HL-60 (cell line): ENCODE measurements around the gene FAM227B.
"Not testable (repeated sequence)": the region's sequence is repeated elsewhere in the genome, so short reads cannot be mapped to it uniquely, and the experiment has no call there.

Experiments used
- DNase-seq, 2 experiments: peaks; one replicate each; pipeline ENCODE4 v3.0.0-alpha.2; 2010 to 2020; ENCODE audit warnings: low read depth in 1 of 2, low spot score in 1 of 2
- H3K27ac ChIP-seq: fragments of 250-450 bp; sonication (Bioruptor Pico); replicated peaks from 2 replicates; pipeline ENCODE4 v1.5.1; 2020; ENCODE audit warnings: mild to moderate bottlenecking, moderate library complexity
- H3K27me3 ChIP-seq: fragments of 250-450 bp; sonication (Bioruptor Pico); 2 replicates; pipeline ENCODE4 v1.5.1; 2021; ENCODE audit warnings: mild to moderate bottlenecking, moderate library complexity; ENCODE audit not compliant: insufficient read depth, poor library complexity, severe bottlenecking
- H3K4me3 ChIP-seq: replicated peaks from 2 replicates; pipeline ENCODE4 v1.5.1; 2011; ENCODE audit warnings: mild to moderate bottlenecking, control low read depth, low read length; ENCODE audit not compliant: insufficient read depth
- GABPA ChIP-seq: IDR thresholded peaks from 2 replicates; pipeline ENCODE4 v1.6.1; 2012; ENCODE audit warnings: low read depth
- POLR2AphosphoS5 ChIP-seq: IDR thresholded peaks from 2 replicates; pipeline ENCODE4 v1.6.1; 2012; ENCODE audit warnings: low read depth
- SPI1 ChIP-seq: IDR thresholded peaks from 2 replicates; pipeline ENCODE4 v1.6.1; 2012; ENCODE audit warnings: low read depth, mild to moderate bottlenecking, borderline replicate concordance
- TF ChIP-seq, protein P1 (sequence below): IDR thresholded peaks from 2 replicates; pipeline ENCODE4 v1.6.1; 2012; ENCODE audit warnings: low read depth; ENCODE audit not compliant: insufficient replicate concordance
- TF ChIP-seq, protein P2 (sequence below): IDR thresholded peaks from one replicate; pipeline ENCODE4 v1.5.1; 2011; ENCODE audit warnings: low read length, control low read depth, inconsistent platforms; ENCODE audit not compliant: insufficient read depth

Gene FAM227B

DNA sequence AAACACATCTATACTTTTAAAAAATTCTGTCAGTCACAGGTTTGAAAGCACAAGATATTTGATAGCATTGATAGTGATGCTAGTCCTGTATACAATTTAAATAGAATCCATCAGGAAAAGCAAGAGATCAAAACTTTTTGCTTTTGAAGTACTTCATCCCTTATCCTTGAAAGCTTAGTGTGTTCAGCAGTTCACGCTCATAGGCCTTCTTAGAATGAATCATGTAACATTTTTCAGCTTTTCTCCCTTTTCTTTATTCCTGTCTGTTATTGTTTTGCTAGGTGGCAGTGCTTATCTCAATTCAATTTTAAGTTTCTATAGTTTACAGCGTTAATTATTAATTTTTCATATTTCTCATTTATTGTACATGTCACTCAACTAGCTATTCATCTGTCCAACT, 128.5 kb downstream of the FAM227B start:
- Histone ChIP-seq H3K27ac (no peak overlapping the region), H3K27me3 (no peaks in the 10 kb centered on the region), H3K4me3 (no peak overlapping the region)
- no peak for DNase-seq
- TF ChIP-seq GABPA (no peak), POLR2AphosphoS5 (no peak), SPI1 (no peak)
- TF ChIP-seq, protein P1, sequence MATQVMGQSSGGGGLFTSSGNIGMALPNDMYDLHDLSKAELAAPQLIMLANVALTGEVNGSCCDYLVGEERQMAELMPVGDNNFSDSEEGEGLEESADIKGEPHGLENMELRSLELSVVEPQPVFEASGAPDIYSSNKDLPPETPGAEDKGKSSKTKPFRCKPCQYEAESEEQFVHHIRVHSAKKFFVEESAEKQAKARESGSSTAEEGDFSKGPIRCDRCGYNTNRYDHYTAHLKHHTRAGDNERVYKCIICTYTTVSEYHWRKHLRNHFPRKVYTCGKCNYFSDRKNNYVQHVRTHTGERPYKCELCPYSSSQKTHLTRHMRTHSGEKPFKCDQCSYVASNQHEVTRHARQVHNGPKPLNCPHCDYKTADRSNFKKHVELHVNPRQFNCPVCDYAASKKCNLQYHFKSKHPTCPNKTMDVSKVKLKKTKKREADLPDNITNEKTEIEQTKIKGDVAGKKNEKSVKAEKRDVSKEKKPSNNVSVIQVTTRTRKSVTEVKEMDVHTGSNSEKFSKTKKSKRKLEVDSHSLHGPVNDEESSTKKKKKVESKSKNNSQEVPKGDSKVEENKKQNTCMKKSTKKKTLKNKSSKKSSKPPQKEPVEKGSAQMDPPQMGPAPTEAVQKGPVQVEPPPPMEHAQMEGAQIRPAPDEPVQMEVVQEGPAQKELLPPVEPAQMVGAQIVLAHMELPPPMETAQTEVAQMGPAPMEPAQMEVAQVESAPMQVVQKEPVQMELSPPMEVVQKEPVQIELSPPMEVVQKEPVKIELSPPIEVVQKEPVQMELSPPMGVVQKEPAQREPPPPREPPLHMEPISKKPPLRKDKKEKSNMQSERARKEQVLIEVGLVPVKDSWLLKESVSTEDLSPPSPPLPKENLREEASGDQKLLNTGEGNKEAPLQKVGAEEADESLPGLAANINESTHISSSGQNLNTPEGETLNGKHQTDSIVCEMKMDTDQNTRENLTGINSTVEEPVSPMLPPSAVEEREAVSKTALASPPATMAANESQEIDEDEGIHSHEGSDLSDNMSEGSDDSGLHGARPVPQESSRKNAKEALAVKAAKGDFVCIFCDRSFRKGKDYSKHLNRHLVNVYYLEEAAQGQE = no peak
- TF ChIP-seq, protein P2, sequence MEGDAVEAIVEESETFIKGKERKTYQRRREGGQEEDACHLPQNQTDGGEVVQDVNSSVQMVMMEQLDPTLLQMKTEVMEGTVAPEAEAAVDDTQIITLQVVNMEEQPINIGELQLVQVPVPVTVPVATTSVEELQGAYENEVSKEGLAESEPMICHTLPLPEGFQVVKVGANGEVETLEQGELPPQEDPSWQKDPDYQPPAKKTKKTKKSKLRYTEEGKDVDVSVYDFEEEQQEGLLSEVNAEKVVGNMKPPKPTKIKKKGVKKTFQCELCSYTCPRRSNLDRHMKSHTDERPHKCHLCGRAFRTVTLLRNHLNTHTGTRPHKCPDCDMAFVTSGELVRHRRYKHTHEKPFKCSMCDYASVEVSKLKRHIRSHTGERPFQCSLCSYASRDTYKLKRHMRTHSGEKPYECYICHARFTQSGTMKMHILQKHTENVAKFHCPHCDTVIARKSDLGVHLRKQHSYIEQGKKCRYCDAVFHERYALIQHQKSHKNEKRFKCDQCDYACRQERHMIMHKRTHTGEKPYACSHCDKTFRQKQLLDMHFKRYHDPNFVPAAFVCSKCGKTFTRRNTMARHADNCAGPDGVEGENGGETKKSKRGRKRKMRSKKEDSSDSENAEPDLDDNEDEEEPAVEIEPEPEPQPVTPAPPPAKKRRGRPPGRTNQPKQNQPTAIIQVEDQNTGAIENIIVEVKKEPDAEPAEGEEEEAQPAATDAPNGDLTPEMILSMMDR = no peak

DNA sequence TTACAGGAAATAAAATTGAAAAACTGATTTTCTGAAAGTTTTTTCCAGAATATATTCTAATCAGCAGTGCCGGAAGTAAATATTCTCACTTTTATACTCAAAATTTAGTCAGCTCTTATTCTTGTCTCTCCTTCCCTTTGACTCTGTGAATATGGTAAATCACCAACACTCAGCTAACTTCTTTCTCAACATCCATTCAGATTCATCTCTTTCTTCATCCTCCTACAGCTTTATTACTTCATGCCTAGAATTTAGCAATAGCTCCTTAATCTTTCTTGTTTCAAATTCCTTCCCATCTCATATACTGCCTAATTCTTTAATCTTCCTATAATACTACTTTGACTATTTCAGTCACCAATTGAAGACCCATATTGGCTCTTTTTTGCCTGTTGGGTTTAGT, 129.7 kb downstream of the FAM227B start:
- TF ChIP-seq POLR2AphosphoS5 = no peak
- no peak for TF ChIP-seq GABPA
- no peak for TF ChIP-seq SPI1
- TF ChIP-seq, protein P1 = no peak
- TF ChIP-seq, protein P2 = no peak
- no peak for DNase-seq
- Histone ChIP-seq H3K4me3 (no peak overlapping the region), H3K27me3 (no peaks in the 10 kb centered on the region), H3K27ac (no peak overlapping the region)

DNA sequence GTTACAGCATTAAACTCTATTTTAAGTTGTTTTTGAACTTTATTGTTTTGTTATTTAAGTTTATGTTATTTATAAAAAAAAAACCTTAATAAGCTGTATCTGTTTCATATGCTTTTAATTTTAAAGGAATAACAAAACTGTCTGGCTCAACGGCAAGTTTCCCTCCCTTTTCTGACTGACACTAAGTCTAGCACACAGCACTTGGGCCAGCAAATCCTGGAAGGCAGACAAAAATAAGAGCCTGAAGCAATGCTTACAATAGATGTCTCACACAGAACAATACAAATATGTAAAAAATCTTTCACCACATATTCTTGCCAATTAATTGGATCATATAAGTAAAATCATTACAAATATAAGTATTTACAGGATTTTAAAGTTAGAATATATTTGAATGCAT, 135.2 kb downstream of the FAM227B start:
- H3K27ac ChIP-seq, H3K27me3 ChIP-seq, DNase-seq, H3K4me3 ChIP-seq: not testable (repeated sequence)

DNA sequence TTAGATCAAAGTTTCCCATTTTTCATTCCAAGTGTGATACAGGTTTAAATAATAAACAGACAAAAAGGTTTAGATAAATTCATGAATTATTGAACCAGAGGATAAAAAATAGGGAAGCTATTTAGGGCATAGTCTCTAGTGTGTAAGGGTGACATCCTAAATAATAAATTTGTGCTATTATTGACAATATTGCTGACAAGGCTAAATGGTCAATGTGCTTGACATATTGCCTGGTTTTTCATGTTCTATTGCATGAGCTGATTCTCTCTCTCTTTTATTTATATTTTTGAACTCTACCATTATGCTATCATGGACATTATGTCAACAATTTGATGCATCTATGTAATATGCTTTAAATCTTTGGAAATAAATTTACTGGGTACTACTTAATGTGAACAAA, 141.6 kb downstream of the FAM227B start:
- not testable (repeated sequence) for DNase-seq, H3K27me3 ChIP-seq, H3K4me3 ChIP-seq, H3K27ac ChIP-seq

DNA sequence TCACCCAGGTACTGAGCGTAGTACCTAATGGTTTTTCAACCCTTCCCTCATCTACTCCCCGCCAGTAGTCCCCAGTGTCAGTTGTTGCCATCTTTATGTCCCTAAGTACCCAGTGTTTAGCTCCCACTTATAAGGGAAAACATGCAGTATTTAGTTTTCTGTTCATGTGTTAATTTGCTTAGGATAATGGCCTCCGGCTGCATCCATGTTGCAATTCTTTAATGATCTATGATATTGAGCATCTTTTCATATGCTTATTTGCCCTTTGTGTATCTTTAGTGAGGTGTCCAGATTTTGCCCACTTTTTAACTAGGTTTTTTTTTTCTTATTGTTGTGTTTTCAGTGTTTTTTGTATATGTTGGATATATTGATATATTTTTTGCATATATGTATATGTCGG, 142.6 kb downstream of the FAM227B start:
- not testable (repeated sequence) for H3K27ac ChIP-seq, H3K27me3 ChIP-seq, H3K4me3 ChIP-seq, DNase-seq
